HCT116 (cell line): Measurements from ENCODE around the gene TCP11.

Experiments
- CTCF ChIP-seq, 3 experiments: fragments of 200-600 bp in 1 of 3; sonication (generic) in 1 of 3; IDR thresholded peaks in 2 of 3; conservative IDR thresholded peaks in 1 of 3; 2 replicates each; pipeline ENCODE4 v1.5.1; 2012 to 2017; ENCODE audit warnings: low read depth in 2 of 3, low read length in 2 of 3, antibody characterized with exemption in 1 of 3, borderline replicate concordance in 1 of 3, control low read depth in 1 of 3, mild to moderate bottlenecking in 1 of 3, mixed read lengths in 1 of 3, mixed run types in 1 of 3, moderate library complexity in 1 of 3; ENCODE audit not compliant: insufficient read depth in 1 of 3
- JUND ChIP-seq: IDR thresholded peaks from 2 replicates; pipeline ENCODE4 v1.6.1; 2012
- REST ChIP-seq: IDR thresholded peaks from 2 replicates; pipeline ENCODE4 v1.6.1; 2012; ENCODE audit warnings: low read depth
- SIN3A ChIP-seq: IDR thresholded peaks from 2 replicates; pipeline ENCODE4 v1.6.1; 2012; ENCODE audit warnings: low read depth

GRCh38 chr6:35084041-35084491 lies 57.1 kb downstream of the TCP11 start:
- TF ChIP-seq JUND: no peak
- TF ChIP-seq REST: no peak
- no peak for TF ChIP-seq CTCF (IDR thresholded peaks at IDR 0.05 in 2 of 3, conservative IDR thresholded peaks at IDR 0.05 in 1 of 3; ENCODE audit: borderline replicate concordance in 1 of 3, insufficient read depth in 1 of 3, low read depth in 2 of 3, low read length in 2 of 3)
- no peak for TF ChIP-seq SIN3A
